ENCODE measurements around the gene RC3H2. TPM values are rescaled to one million over a fixed set of nuclear protein-coding genes. Genes with fewer than 3 reads are reported as not detected.

The RC3H2 gene
- total and polyA plus RNA-seq, 12 donors = 8.0 to 42.2 (median 30.7) TPM

GRCh38 chr9:122904466-122904822 is 715 bp downstream of the RC3H2 start:
- DNase-seq = peak in 5 of 7 donors; percentile 37 to 62 (median 46)
- Histone ChIP-seq H3K4me1 (replicated peaks in 1 of 2) (peaks cover 8 to 41% of the 10 kb centered on the region in 2 donors), H3K9me3 (replicated peaks in 1 of 3) (no peaks in the 10 kb centered on the region), H3K27me3 (no peaks in the 10 kb centered on the region), H3K27ac (peak overlapping the region; percentile 65 to 95 (median 94)), H3K36me3 (replicated peaks in 1 of 2) (no peaks in the 10 kb centered on the region), H3K4me3 (peak overlapping the region; percentile 73 to 89 (median 80))
- WGBS, 4 donors = 0 to 2% (median 0%) methylated on average over 4 to 8 of the region's 8 CpGs
- intact Hi-C loops (cut with DNase I) = no loop called here
- TF ChIP-seq POLR2A (IDR thresholded peaks at IDR 0.05) = no peak
- TF ChIP-seq, protein P1, sequence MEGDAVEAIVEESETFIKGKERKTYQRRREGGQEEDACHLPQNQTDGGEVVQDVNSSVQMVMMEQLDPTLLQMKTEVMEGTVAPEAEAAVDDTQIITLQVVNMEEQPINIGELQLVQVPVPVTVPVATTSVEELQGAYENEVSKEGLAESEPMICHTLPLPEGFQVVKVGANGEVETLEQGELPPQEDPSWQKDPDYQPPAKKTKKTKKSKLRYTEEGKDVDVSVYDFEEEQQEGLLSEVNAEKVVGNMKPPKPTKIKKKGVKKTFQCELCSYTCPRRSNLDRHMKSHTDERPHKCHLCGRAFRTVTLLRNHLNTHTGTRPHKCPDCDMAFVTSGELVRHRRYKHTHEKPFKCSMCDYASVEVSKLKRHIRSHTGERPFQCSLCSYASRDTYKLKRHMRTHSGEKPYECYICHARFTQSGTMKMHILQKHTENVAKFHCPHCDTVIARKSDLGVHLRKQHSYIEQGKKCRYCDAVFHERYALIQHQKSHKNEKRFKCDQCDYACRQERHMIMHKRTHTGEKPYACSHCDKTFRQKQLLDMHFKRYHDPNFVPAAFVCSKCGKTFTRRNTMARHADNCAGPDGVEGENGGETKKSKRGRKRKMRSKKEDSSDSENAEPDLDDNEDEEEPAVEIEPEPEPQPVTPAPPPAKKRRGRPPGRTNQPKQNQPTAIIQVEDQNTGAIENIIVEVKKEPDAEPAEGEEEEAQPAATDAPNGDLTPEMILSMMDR (IDR thresholded peaks at IDR 0.05) = no peak

DNA sequence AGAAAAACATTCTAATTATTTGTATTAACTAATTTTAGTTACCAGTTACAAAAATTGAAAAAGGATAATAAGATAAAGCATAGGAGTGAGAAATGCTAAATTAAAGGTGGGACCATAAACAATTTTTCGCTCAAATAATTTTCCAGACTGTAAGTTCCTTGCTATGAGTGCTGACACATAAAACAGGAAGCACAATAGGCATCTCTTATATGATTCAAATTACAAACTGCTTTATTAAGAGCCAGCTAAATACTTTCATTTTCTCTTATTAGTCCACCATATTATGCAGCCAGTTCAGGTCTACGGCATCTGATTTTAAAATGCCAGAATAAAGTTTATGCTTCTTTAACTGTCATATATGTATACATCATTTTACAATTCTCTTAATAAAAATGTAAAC is 4.4 kb downstream of the RC3H2 start:
- no peak overlapping the region for H3K27ac ChIP-seq
- no peaks in the 10 kb centered on the region for H3K9me3 ChIP-seq (replicated peaks in 1 of 3)
- no peak overlapping the region for H3K4me3 ChIP-seq
- 42 to 49% (median 45%) methylated on average over 2 of the region's 2 CpGs for WGBS, 4 donors
- H3K27me3 ChIP-seq = no peaks in the 10 kb centered on the region
- peaks cover 8 to 47% of the 10 kb centered on the region in 2 donors for H3K4me1 ChIP-seq (replicated peaks in 1 of 2)
- no peak for DNase-seq
- TF ChIP-seq POLR2A (IDR thresholded peaks at IDR 0.05) = no peak
- TF ChIP-seq, protein P1 (IDR thresholded peaks at IDR 0.05) = no peak
- H3K36me3 ChIP-seq (replicated peaks in 1 of 2) = peaks cover 0 to 11% of the 10 kb centered on the region in 2 donors
- intact Hi-C loops (cut with DNase I) = no loop called here

DNA sequence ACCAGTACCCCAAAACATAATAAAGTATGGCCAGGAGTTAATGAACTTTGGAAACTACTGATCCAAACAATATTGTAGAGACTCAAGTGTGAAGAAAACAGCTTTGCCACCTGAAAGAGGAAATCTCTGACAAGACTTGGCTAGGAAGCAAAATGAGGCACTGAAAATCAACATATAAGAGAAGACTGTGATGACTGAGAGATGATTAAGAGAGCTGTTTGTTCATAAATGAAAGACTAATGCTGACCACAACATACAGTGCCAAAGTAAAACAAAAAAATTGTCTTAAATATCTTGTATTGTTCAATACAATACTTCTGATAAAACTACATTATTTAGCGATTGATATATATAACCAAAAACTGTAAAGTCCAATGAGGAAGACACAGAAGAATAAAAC is 7.2 kb downstream of the RC3H2 start:
- Histone ChIP-seq H3K27me3 (no peaks in the 10 kb centered on the region), H3K27ac (no peak overlapping the region), H3K4me3 (no peak overlapping the region), H3K4me1 (replicated peaks in 1 of 2) (peaks cover 0 to 33% of the 10 kb centered on the region in 2 donors), H3K36me3 (replicated peaks in 1 of 2) (peaks cover 0 to 20% of the 10 kb centered on the region in 2 donors), H3K9me3 (replicated peaks in 1 of 3) (no peaks in the 10 kb centered on the region)
- DNase-seq = no peak
- intact Hi-C loops (cut with DNase I) = no loop called here
- no peak for TF ChIP-seq POLR2A (IDR thresholded peaks at IDR 0.05)
- TF ChIP-seq, protein P1 (IDR thresholded peaks at IDR 0.05) = no peak
- WGBS, 4 donors = 91 to 100% (median 99%) methylated on average over 1 of the region's 1 CpG

DNA sequence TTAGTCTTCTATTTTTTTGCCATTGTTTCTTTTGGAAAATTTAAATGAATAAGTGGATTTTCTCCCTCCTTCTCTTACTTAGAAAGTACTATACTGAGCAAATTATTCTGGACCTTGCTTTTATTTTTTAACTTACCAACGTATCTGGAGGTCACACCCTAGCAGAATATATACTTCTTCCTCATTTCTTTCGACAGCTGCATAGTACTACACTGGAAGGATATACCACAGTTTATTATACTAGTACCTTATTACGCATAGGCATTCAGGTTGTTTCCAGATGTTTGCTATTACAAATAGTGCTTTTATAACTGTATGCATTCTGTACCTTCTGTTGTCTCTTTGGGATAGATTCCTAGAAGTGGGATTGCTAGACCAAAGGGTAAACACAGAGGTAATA is 16.7 kb downstream of the RC3H2 start:
- intact Hi-C loops (cut with DNase I) = no loop called here
- WGBS, 4 donors = 57 to 78% (median 68%) methylated on average over 3 of the region's 3 CpGs
- Histone ChIP-seq H3K4me3 (no peak overlapping the region), H3K36me3 (replicated peaks in 1 of 2) (peaks cover 0 to 44% of the 10 kb centered on the region in 2 donors), H3K27ac (no peak overlapping the region), H3K27me3 (no peaks in the 10 kb centered on the region), H3K4me1 (replicated peaks in 1 of 2) (no peaks in the 10 kb centered on the region), H3K9me3 (replicated peaks in 1 of 3) (no peaks in the 10 kb centered on the region)
- TF ChIP-seq, protein P1 (IDR thresholded peaks at IDR 0.05) = no peak
- no peak for TF ChIP-seq POLR2A (IDR thresholded peaks at IDR 0.05)
- DNase-seq = no peak

All from adrenal gland (tissue), 12 donors.